GM12878 (cell line): ENCODE results near the gene ADARB1.

Experiments used
- HDGF ChIP-seq: fragments of 450-650 bp; IDR thresholded peaks from 2 replicates; pipeline ENCODE4 v1.6.1; 2016; ENCODE audit warnings: antibody characterized with exemption
- PBX3 ChIP-seq: IDR thresholded peaks from 2 replicates; pipeline ENCODE4 v1.6.1; 2011; ENCODE audit warnings: mild to moderate bottlenecking, low read depth, low read length, moderate library complexity; ENCODE audit not compliant: insufficient replicate concordance

GRCh38 chr21:45146306-45146705 is 71.9 kb downstream of the ADARB1 start:
- TF ChIP-seq PBX3 (no peak), HDGF (no peak)
